CD4-positive, alpha-beta T cell (primary cell): ENCODE measurements around the gene PDLIM1. TPM values are rescaled to one million over a fixed set of nuclear protein-coding genes. Genes with fewer than 3 reads are reported as not detected.
"Not testable (repeated sequence)": the region's sequence is repeated elsewhere in the genome, so short reads cannot be mapped to it uniquely, and the experiment has no call there.

Source experiments
- ATAC-seq: fragments of 200-7000 bp; cut with Tn5 transposase; one replicate; pipeline ENCODE4 v1.10.0; 2022; ENCODE audit warnings: mild to moderate bottlenecking; ENCODE audit not compliant: poor library complexity
- CTCF ChIA-PET: fragments of 350-600 bp; sonication (Branson Sonifier 250); formaldehyde crosslinking; loops from one replicate; lab custom pipeline; 2021; ENCODE audit warnings: antibody characterized with exemption, inconsistent platforms; lab: Charles Lee
- POLR2A ChIA-PET: fragments of 350-600 bp; sonication (Branson Sonifier 250); formaldehyde crosslinking; loops from one replicate; lab custom pipeline; 2021; ENCODE audit warnings: antibody characterized with exemption, inconsistent platforms; lab: Charles Lee
- DNase-seq, 14 experiments: peaks; one replicate each; pipeline ENCODE4 v3.0.0-alpha.2; 2013 to 2020; ENCODE audit warnings: mixed read lengths in 2 of 14
- H3K27ac ChIP-seq, 2 donors: one replicate each; pipeline versions ENCODE4 v1.5.1 to v1.7.0; 2013; ENCODE audit warnings: low read length in 2 of 2, low read depth in 1 of 2, mild to moderate bottlenecking in 1 of 2
- H3K27me3 ChIP-seq, 2 experiments: 1 replicate in 1 of 2; 2 replicates in 1 of 2; pipeline versions ENCODE4 v1.6.1 to v1.7.0; 2013; ENCODE audit warnings: low read length in 2 of 2, control low read depth in 1 of 2, mild to moderate bottlenecking in 1 of 2, moderate library complexity in 1 of 2; ENCODE audit not compliant: insufficient read depth in 2 of 2, control insufficient read depth in 1 of 2
- H3K36me3 ChIP-seq: one replicate; pipeline ENCODE4 v1.6.1; 2013; ENCODE audit warnings: low read length, control low read depth; ENCODE audit not compliant: insufficient read depth
- H3K4me1 ChIP-seq: one replicate; pipeline ENCODE4 v1.6.1; 2013; ENCODE audit warnings: low read length, control low read depth; ENCODE audit not compliant: insufficient read depth
- H3K4me3 ChIP-seq: one replicate; pipeline ENCODE4 v1.5.1; 2013; ENCODE audit warnings: mild to moderate bottlenecking, low read length, moderate library complexity
- H3K9me3 ChIP-seq, 2 experiments: 1 replicate in 1 of 2; 2 replicates in 1 of 2; pipeline versions ENCODE4 v1.6.1 to v1.7.0; 2013; ENCODE audit warnings: low read length in 2 of 2, mild to moderate bottlenecking in 2 of 2, control low read depth in 1 of 2, moderate library complexity in 1 of 2; ENCODE audit not compliant: control insufficient read depth in 1 of 2, insufficient read depth in 1 of 2
- H3K27ac Mint-ChIP-seq: one replicate; pipeline ENCODE4 v1.8.0; 2020; ENCODE audit warnings: mixed read lengths
- H3K27me3 Mint-ChIP-seq: one replicate; pipeline ENCODE4 v1.8.0; 2021; ENCODE audit warnings: mixed read lengths
- H3K36me3 Mint-ChIP-seq: one replicate; pipeline ENCODE4 v1.8.0; 2021; ENCODE audit warnings: low read depth, mixed read lengths
- H3K4me1 Mint-ChIP-seq: one replicate; pipeline ENCODE4 v1.8.0; 2021; ENCODE audit warnings: low read depth, mixed read lengths
- H3K4me3 Mint-ChIP-seq: one replicate; pipeline ENCODE4 v1.8.0; 2020; ENCODE audit warnings: mild to moderate bottlenecking, mixed read lengths
- H3K9me3 Mint-ChIP-seq: one replicate; pipeline ENCODE4 v1.8.0; 2020; ENCODE audit warnings: mixed read lengths
- intact Hi-C, 2 experiments: fragments of 100-400 bp; cut with DNase I in 1 of 2; cut with micrococcal nuclease in 1 of 2; formaldehyde crosslinking; loops; one replicate each; pipeline versions ENCODE4 v1.15.1 to v1.9.0; 2023 to 2025; cut with DNase I, micrococcal nuclease
- total RNA-seq, 174 experiments: library from RNA in 2 of 174; stranded (reverse) in 2 of 174; gene quantifications; one replicate each; pipeline ENCODE4 v1.2.3 and lab custom pipeline; 2021 to 2026
- TF ChIP-seq, protein P1 (sequence below): fragments of 200-600 bp; IDR thresholded peaks from one replicate; pipeline ENCODE4 v1.8.0; 2022; ENCODE audit warnings: antibody characterized with exemption, mild to moderate bottlenecking

Gene PDLIM1
- total RNA-seq, 2 experiments from 2014 or later, result 0.41 to 0.75 TPM

DNA sequence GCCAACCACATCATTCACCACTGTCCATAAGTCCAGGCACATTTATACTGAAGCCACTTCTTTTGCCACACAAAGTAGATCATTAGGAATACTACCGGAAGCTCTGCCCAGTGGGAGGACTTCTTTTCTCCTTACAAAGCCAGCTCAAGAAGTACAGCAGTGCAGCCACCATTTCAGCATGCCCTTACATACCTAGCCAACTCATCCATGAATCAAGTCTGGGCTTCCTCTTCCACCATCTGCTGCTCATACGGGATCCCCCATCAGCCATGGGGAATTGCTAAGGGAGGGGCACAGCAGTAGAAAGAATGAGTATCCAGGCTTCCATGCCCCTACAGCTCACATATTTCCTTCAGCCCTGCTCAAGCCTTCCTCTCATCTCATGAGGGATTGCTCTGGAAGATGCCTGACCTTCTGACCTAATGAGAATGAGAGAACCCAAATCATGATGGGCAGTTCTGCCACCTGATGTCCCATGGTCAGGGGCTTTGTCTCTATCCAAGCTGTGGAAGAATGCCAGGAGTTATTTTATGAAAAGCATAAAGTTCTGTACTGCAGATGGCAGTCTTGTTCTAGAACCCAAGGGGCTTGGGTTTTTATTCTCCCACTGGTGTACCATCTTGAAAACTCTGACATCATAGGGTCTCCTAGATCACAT, 57.3 kb downstream of the PDLIM1 start:
- Mint-ChIP-seq H3K27me3 (no peaks in the 10 kb centered on the region), H3K36me3 (no peaks in the 10 kb centered on the region), H3K27ac (no peak overlapping the region), H3K4me3 (no peak overlapping the region), H3K4me1 (peaks cover 6% of the 10 kb centered on the region), H3K9me3 (no peaks in the 10 kb centered on the region)
- DNase-seq (no peak), ATAC-seq (no peak)
- Histone ChIP-seq H3K9me3 (peaks cover 0 to 19% of the 10 kb centered on the region in 2 experiments), H3K27me3 (no peaks in the 10 kb centered on the region), H3K27ac (no peak overlapping the region), H3K4me1 (no peaks in the 10 kb centered on the region), H3K36me3 (no peaks in the 10 kb centered on the region), H3K4me3 (no peak overlapping the region)
- CTCF ChIA-PET, result no interaction called here
- intact Hi-C loops, result no loop called here
- POLR2A ChIA-PET, result no interaction called here
- TF ChIP-seq, protein P1, sequence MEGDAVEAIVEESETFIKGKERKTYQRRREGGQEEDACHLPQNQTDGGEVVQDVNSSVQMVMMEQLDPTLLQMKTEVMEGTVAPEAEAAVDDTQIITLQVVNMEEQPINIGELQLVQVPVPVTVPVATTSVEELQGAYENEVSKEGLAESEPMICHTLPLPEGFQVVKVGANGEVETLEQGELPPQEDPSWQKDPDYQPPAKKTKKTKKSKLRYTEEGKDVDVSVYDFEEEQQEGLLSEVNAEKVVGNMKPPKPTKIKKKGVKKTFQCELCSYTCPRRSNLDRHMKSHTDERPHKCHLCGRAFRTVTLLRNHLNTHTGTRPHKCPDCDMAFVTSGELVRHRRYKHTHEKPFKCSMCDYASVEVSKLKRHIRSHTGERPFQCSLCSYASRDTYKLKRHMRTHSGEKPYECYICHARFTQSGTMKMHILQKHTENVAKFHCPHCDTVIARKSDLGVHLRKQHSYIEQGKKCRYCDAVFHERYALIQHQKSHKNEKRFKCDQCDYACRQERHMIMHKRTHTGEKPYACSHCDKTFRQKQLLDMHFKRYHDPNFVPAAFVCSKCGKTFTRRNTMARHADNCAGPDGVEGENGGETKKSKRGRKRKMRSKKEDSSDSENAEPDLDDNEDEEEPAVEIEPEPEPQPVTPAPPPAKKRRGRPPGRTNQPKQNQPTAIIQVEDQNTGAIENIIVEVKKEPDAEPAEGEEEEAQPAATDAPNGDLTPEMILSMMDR, result no peak

DNA sequence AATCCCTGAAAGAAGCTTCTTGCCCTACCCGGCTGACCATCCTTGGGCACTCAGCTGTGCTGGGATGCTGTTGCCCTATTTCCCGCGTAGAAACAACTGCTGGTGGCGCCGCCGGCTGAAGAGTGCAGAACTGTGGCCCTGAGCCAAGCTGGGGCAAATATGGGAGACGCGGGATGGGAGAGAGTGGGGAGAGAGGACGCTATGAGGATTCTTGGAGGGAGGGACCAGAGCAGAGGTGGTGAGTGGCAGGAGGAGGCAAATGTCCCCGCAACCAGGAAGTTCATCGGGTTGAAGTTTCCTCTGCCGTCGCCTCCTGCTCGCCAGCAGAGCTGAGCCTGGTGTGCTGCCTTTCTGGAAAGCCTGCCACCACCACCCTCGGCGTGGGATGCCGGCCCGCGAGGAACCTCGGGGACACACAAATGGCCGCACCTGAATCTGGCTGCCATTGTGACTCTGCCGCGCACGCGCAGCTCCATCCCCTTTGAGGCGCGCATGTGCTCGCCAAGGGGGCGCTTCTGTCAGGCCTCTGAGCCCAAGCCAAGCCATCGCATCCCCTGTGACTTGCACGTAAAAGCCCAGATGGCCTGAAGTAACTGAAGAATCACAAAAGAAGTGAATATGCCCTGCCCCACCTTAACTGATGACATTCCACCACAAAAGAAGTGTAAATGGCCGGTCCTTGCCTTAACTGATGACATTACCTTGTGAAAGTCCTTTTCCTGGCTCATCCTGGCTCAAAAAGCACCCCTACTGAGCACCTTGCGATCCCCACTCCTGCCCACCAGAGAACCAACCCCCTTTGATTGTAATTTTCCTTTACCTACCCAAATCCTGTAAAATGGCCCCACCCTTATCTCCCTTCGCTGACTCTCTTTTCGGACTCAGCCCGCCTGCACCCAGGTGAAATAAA, 59.9 kb downstream of the PDLIM1 start:
- Histone ChIP-seq H3K9me3 (peaks cover 0 to 14% of the 10 kb centered on the region in 2 experiments), H3K4me3 (peak overlapping the region; percentile 67)
- peak overlapping the region; percentile 87 for H3K4me3 Mint-ChIP-seq
- H3K27ac Mint-ChIP-seq, result peak overlapping the region; percentile 63
- H3K4me1 Mint-ChIP-seq, H3K27ac ChIP-seq, POLR2A ChIA-PET, H3K36me3 ChIP-seq, H3K27me3 ChIP-seq, H3K9me3 Mint-ChIP-seq, H3K4me1 ChIP-seq, H3K27me3 Mint-ChIP-seq, intact Hi-C loops, H3K36me3 Mint-ChIP-seq: not testable (repeated sequence)
- DNase-seq (peak in 12 of 14 experiments; percentile 2 to 72 (median 36)), ATAC-seq (peak; percentile 49)
- CTCF ChIA-PET, result interaction anchor here (1.0 kb wide), 1 partner anchor 15 kb away, joined by 3 read pairs; no protein-coding TSS in a partner anchor

DNA sequence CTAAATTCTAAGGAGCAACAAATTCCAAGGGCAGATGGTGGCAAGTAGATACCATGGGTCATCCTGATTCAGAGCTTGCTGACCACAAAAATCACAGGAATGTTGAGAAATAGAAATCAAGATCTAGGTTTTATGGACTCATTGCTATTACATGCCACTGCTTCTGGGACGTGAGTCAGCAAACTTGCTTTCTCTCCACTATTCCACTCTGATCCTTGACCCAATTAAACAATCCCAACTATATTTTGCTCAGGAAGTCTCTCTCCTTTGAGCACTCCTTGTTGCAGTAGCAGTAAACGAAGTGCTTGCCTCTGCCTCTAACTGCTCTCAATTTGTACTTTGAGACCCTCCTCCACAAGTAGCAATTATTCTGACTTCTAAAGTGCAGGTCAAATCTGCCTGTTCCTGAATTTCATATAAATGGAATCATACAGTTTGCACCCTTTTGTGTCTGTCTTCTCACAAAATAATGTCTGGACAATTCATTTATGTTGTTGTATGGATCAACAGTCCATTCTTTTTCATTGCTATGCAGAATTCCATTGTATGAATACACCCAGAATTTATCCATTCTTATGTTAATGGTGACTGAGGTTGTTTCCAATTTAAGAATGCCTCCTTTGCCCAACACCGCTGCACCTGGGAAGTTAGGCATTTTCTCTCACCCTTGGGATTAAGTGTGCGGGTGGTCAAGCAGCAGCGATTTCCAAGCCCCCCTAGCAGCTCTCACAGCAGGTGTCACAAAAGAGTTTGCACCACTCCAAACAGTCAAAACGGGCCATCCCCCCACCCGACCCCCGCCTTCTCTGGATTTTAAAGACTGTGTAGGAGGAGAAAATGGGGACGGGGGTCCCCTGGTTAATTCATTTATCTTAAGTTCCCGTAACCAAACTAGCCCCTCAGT, 60.8 kb downstream of the PDLIM1 start:
- intact Hi-C loops, result no loop called here
- ChIA-PET POLR2A (interaction anchor here (0.5 kb wide), 1 partner anchor 41 kb away, joined by 3 read pairs; no protein-coding TSS in a partner anchor), CTCF (no interaction called here)
- no peak for DNase-seq
- peak overlapping the region; percentile 63 for H3K27ac Mint-ChIP-seq
- H3K4me3 ChIP-seq, result peak overlapping the region; percentile 67
- H3K27me3 ChIP-seq, result no peaks in the 10 kb centered on the region
- no peaks in the 10 kb centered on the region for H3K36me3 Mint-ChIP-seq
- peak overlapping the region; percentile 87 for H3K4me3 Mint-ChIP-seq
- no peaks in the 10 kb centered on the region for H3K36me3 ChIP-seq
- H3K4me1 Mint-ChIP-seq, result peaks cover 6% of the 10 kb centered on the region
- H3K27ac ChIP-seq, result no peak overlapping the region
- no peak for ATAC-seq
- H3K4me1 ChIP-seq, result no peaks in the 10 kb centered on the region
- H3K27me3 Mint-ChIP-seq, result no peaks in the 10 kb centered on the region
- no peaks in the 10 kb centered on the region for H3K9me3 Mint-ChIP-seq
- TF ChIP-seq, protein P1, result no peak
- H3K9me3 ChIP-seq, result peaks cover 0 to 14% of the 10 kb centered on the region in 2 experiments

DNA sequence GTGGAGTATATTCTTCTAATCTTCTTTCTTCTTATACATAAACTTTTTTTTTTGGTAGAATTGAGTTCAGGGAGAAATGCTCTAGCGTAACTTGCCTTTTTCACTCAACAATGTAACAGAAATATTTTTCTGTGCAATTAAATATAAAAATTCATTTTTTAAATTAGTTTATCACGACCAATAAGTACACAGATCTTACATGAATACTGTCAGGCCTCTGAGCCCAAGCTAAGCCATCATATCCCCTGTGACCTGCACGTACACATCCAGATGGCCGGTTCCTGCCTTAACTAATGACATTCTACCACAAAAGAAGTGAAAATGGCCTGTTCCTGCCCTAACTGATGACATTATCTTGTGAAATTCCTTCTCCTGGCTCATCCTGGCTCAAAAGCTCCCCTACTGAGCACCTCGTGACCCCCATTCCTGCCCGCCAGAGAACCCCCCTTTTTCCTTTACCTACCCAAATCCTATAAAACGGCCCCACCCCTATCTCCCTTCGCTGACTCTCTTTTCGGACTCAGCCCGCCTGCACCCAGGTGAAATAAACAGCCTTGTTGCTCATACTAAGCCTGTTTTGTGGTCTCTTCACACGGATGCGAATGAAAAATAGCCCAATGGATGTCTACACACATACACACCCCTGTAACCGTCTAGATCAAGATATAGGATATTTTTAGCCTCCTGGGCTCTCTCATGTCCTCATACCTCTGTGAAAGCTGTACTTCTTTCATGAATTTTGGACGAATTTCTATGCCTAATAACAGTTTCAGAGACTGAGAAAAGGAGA, 61.7 kb downstream of the PDLIM1 start:
- H3K27me3 Mint-ChIP-seq, H3K4me3 ChIP-seq, H3K4me3 Mint-ChIP-seq, CTCF ChIA-PET, POLR2A ChIA-PET, H3K27me3 ChIP-seq, H3K36me3 ChIP-seq, ATAC-seq, H3K36me3 Mint-ChIP-seq, H3K9me3 Mint-ChIP-seq, intact Hi-C loops, H3K4me1 ChIP-seq, H3K4me1 Mint-ChIP-seq, DNase-seq, H3K27ac ChIP-seq, H3K27ac Mint-ChIP-seq: not testable (repeated sequence)
- peaks cover 0 to 14% of the 10 kb centered on the region in 2 experiments for H3K9me3 ChIP-seq
